OCI-LY7 (cell line): ENCODE measurements around the gene LRP1B.

Source experiments
- CTCF ChIP-seq: fragments of 200-600 bp; sonication (generic); conservative IDR thresholded peaks from 2 replicates; pipeline ENCODE4 v1.5.1; 2014; ENCODE audit warnings: mild to moderate bottlenecking, antibody characterized with exemption, low read length, moderate library complexity, mixed read lengths
- EZH2phosphoT487 ChIP-seq: fragments of 200-600 bp; sonication (generic); IDR thresholded peaks from 2 replicates; pipeline ENCODE4 v1.6.1; 2018; ENCODE audit warnings: low read depth, borderline replicate concordance, mild to moderate bottlenecking, mixed run types, antibody characterized with exemption, low read length, moderate library complexity, mixed read lengths

- no peak for TF ChIP-seq CTCF
- no peak for TF ChIP-seq EZH2phosphoT487
These were observed 1580.0 kb downstream of the LRP1B start for GRCh38 chr2:140550821-140551220.
